K562 (cell line): ENCODE measurements around the gene CRYAB.

Source experiments
- ASH1L ChIP-seq: fragments of 450-650 bp; IDR thresholded peaks from 2 replicates; pipeline ENCODE4 v1.6.1; 2018; ENCODE audit warnings: borderline replicate concordance, mild to moderate bottlenecking, low read depth; ENCODE audit not compliant: partially characterized antibody
- CTCF ChIP-seq, 3 experiments: IDR thresholded peaks in 2 of 3; conservative IDR thresholded peaks in 1 of 3; 2 replicates each; pipeline ENCODE4 v1.5.1; 2011 to 2012; ENCODE audit warnings: low read length in 3 of 3, mild to moderate bottlenecking in 3 of 3, control low read depth in 2 of 3, improper control_type of control experiment in 1 of 3, inconsistent platforms in 1 of 3, low read depth in 1 of 3, mixed read lengths in 1 of 3, moderate library complexity in 1 of 3; ENCODE audit not compliant: insufficient read depth in 2 of 3
- ETV6 ChIP-seq, 3 experiments: fragments of 150-350 bp in 1 of 3; sonication (generic) in 1 of 3; formaldehyde crosslinking in 1 of 3; IDR thresholded peaks; 2 replicates each; pipeline versions ENCODE4 v1.6.1 to v1.8.0; 2014 to 2022; ENCODE audit warnings: borderline replicate concordance in 2 of 3, low read depth in 2 of 3, antibody characterized with exemption in 1 of 3, low read length in 1 of 3, mild to moderate bottlenecking in 1 of 3, missing genetic modification reagents in 1 of 3
- HBP1 ChIP-seq: fragments of 450-650 bp; formaldehyde crosslinking; IDR thresholded peaks from 2 replicates; pipeline ENCODE4 v1.4.0; 2022; ENCODE audit warnings: missing genetic modification characterization
- JUN ChIP-seq, 2 experiments: sonication (generic) in 1 of 2; formaldehyde crosslinking in 1 of 2; IDR thresholded peaks; 2 replicates each; pipeline versions ENCODE4 v1.6.1 to v1.8.0; 2012 to 2022; ENCODE audit warnings: borderline replicate concordance in 2 of 2, mild to moderate bottlenecking in 2 of 2, improper control_type of control experiment in 1 of 2, low read depth in 1 of 2, low read length in 1 of 2, missing genetic modification reagents in 1 of 2
- KLF13 ChIP-seq: fragments of 450-650 bp; IDR thresholded peaks from 2 replicates; pipeline ENCODE4 v1.6.1; 2016; ENCODE audit warnings: missing genetic modification characterization, low read depth, mild to moderate bottlenecking, missing compliant biosample characterization, moderate library complexity, borderline replicate concordance
- POLR2A ChIP-seq: fragments of 450-650 bp; conservative IDR thresholded peaks from 2 replicates; pipeline ENCODE4 v1.6.1; 2016
- TAF1 ChIP-seq: IDR thresholded peaks from 2 replicates; pipeline ENCODE4 v1.6.1; 2011; ENCODE audit warnings: mild to moderate bottlenecking, low read length, moderate library complexity; ENCODE audit not compliant: insufficient read depth, control insufficient read depth, severe bottlenecking; ENCODE audit errors: extremely low read depth
- ZBTB26 ChIP-seq: fragments of 450-650 bp; formaldehyde crosslinking; IDR thresholded peaks from 2 replicates; pipeline ENCODE4 v1.4.0; 2022; ENCODE audit warnings: missing genetic modification characterization
- ZNF232 ChIP-seq: sonication (generic); formaldehyde crosslinking; IDR thresholded peaks from 2 replicates; pipeline ENCODE4 v1.8.0; 2022; ENCODE audit warnings: mild to moderate bottlenecking, missing genetic modification reagents
- ZNF280B ChIP-seq: fragments of 250-450 bp; sonication (Bioruptor Pico); IDR thresholded peaks from 2 replicates; pipeline ENCODE4 v1.5.1; 2021; ENCODE audit warnings: mild to moderate bottlenecking
- TF ChIP-seq, protein P1 (sequence below): sonication (generic); formaldehyde crosslinking; IDR thresholded peaks from 2 replicates; pipeline ENCODE4 v1.8.1; 2022; ENCODE audit warnings: missing genetic modification reagents
- TF ChIP-seq, protein P2 (sequence below): fragments of 250-450 bp; sonication (Bioruptor Pico); IDR thresholded peaks from 2 replicates; pipeline ENCODE4 v1.6.1; 2021; ENCODE audit warnings: mild to moderate bottlenecking

DNA sequence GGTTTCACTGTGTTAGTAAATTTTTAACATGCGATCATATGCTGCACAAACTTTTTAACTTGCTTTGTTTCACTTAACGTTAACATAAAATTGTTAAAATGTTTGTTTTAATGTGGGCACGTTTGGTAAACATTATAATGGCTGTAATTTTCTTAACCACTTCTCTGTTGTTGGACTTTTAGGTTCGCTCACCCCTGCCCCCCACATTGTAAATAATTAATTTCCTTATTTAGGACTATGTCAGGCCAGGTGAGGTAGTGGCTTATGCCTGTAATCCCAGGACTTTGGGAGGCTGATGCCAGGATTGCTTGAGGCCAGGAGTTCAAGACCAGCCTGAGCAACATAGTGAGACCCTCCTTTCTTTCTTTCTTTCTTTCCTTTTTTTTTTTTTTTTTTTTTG is 18.9 kb upstream of the CRYAB start:
- TF ChIP-seq ZNF280B (CRISPR knock-in tag): no peak
- no peak for TF ChIP-seq CTCF (IDR thresholded peaks at IDR 0.05 in 2 of 3, conservative IDR thresholded peaks at IDR 0.05 in 1 of 3; ENCODE audit: insufficient read depth in 2 of 3, low read depth in 1 of 3, low read length in 3 of 3)
- TF ChIP-seq JUN (IDR thresholded peaks at IDR 0.05; ENCODE audit: borderline replicate concordance, low read depth, low read length): no peak
- no peak for TF ChIP-seq JUN (CRISPR knock-in tag; IDR thresholded peaks at IDR 0.05; ENCODE audit: borderline replicate concordance)
- no peak for TF ChIP-seq KLF13 (tag)
- no peak for TF ChIP-seq HBP1 (CRISPR knock-in tag)
- TF ChIP-seq, protein P1, sequence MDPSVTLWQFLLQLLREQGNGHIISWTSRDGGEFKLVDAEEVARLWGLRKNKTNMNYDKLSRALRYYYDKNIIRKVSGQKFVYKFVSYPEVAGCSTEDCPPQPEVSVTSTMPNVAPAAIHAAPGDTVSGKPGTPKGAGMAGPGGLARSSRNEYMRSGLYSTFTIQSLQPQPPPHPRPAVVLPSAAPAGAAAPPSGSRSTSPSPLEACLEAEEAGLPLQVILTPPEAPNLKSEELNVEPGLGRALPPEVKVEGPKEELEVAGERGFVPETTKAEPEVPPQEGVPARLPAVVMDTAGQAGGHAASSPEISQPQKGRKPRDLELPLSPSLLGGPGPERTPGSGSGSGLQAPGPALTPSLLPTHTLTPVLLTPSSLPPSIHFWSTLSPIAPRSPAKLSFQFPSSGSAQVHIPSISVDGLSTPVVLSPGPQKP (CRISPR knock-in tag): no peak
- no peak for TF ChIP-seq POLR2A
- TF ChIP-seq ETV6 (IDR thresholded peaks at IDR 0.05; ENCODE audit: borderline replicate concordance in 1 of 2, low read depth in 2 of 2, low read length in 1 of 2): no peak
- no peak for TF ChIP-seq ETV6 (CRISPR knock-in tag; IDR thresholded peaks at IDR 0.05; ENCODE audit: borderline replicate concordance)
- TF ChIP-seq ZBTB26: no peak
- TF ChIP-seq, protein P2, sequence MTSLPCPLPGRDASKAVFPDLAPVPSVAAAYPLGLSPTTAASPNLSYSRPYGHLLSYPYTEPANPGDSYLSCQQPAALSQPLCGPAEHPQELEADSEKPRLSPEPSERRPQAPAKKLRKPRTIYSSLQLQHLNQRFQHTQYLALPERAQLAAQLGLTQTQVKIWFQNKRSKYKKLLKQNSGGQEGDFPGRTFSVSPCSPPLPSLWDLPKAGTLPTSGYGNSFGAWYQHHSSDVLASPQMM (CRISPR knock-in tag): no peak
- no peak for TF ChIP-seq ZNF232
- no peak for TF ChIP-seq ASH1L
- no peak for TF ChIP-seq TAF1
